ENCODE measurements around the gene LAMA5. TPM values are rescaled to one million over a fixed set of nuclear protein-coding genes. Genes with fewer than 3 reads are reported as not detected.

Gene LAMA5
- total RNA-seq, 1 donor from 2014 or later: 79.6 TPM

DNA sequence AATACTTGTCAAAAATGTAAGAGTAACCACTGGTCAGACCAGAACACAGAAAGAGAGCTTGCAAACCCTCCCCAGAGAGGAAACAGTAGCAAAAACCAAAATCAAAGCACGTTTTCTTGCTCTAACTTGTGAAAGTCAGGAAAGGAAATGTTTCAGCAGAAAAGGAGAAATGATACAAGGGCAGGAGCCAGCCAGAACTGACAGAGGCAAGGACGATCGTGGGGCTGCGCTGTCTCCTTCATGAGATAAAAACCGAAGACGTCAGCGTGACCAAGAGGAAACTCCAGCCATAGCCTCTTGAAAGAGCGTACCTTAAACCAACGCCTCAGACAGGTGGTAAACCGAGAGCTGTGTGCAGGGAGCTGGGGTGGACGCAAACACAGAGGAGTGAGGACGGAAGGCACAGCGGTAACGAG lies 27.5 kb downstream of the LAMA5 start:
- no peak for ATAC-seq (ENCODE audit: poor library complexity)
- DNase-seq: no peak
- intact Hi-C loops (cut with DNase I): no loop called here

DNA sequence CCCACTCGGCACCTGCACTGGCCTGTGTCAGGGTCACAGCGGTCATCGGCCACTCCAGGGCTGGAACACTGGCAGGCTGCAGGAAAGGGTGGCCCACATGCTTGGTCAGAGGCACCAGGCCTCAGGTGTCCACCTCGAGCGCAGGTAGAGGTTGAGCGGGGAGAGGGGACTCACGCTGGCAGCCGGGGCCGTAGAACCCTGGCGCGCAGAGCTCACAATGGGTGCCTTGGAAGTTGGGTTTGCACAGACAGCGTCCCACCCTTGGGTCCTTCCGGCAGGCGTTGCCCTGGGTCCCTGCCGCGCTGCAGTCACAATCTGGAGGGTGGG lies 28.9 kb downstream of the LAMA5 start:
- intact Hi-C loops (cut with DNase I): no loop called here
- DNase-seq (no peak), ATAC-seq (ENCODE audit: poor library complexity) (no peak)

DNA sequence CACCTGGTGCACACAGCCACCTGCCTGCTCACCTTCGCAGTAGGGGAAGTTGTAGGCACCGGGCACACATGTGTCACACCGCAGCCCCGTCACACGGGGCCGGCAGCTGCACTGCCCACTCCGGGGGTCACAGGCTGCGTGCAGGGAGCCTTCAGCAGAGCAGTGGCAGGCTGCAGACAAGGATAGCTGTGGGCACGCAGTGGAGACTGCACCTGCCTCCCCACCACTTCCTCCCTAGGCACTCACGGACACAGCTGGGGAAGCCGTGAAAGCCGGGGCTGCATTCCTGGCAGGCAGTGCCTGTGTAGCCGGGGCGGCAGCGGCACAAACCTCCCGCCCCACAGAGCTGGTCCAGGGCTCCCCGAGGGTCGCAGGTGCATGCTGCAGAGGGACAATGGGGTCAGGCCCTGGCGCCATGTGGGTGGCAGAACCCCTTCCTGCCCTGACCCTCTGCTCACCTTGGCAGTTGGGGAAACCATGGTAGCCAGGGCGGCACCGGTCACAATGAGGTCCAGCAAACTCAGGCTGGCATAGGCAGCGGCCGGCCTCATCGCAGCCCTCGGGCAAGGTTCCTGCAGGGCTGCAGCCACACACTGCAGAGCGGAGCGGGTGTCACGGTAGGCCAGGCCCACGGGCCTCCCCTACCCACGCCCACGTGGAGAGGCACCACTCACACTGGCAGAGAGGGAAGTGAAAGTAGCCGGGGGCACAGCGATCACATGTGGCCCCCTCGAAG lies 29.4 kb downstream of the LAMA5 start:
- intact Hi-C loops (cut with DNase I): no loop called here
- DNase-seq (no peak), ATAC-seq (ENCODE audit: poor library complexity) (no peak)

- ATAC-seq (ENCODE audit: poor library complexity): no peak
- intact Hi-C loops (cut with DNase I): no loop called here
- DNase-seq: no peak
Observed at GRCh38 chr20:62336775-62337557, 30.1 kb downstream of the LAMA5 start.

GRCh38 chr20:62336329-62336728 lies 30.8 kb downstream of the LAMA5 start:
- intact Hi-C loops (cut with DNase I): no loop called here
- no peak for DNase-seq
- ATAC-seq (ENCODE audit: poor library complexity): no peak

DNA sequence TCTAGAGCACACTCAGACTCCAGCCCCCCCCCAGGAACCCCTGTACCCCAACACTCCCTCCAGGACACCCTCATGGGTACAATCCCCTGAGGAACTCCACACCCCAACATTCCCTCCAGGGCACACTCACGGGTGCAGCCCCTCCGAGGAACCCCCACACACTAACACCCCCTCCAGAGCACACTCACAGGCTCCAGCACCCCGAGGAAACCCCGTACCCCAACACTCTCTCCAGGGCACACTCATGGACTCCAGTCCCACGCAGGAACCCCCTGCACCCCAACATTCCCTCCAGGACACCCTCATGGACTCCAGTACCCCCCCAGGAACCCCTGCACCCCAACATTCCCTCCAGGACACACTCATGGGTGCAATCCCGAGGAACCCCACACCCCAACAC lies 31.6 kb downstream of the LAMA5 start:
- ATAC-seq (ENCODE audit: poor library complexity) (no peak), DNase-seq (no peak)
- intact Hi-C loops (cut with DNase I): no loop called here

DNA sequence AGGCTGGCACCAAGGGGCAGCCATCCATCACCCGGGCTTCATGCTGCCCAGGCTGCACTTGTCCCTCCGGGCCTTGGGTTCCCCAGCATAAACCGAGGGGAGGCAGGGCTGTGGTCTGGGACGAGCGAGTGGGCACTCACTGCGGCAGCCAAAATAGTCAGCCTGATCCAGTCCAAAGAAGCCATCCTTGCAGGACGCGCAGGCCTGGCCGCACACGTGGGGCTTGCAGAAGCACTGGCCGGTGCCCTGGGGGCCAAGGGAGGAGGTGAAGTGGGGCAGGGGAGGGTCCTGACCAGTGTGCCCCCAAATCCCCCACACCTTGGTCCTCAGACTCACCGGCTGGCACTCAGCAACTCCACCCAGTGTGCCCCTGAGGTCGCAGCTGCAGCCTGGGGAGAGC lies 32.2 kb downstream of the LAMA5 start:
- DNase-seq: no peak
- ATAC-seq (ENCODE audit: poor library complexity): no peak
- intact Hi-C loops (cut with DNase I): no loop called here

DNA sequence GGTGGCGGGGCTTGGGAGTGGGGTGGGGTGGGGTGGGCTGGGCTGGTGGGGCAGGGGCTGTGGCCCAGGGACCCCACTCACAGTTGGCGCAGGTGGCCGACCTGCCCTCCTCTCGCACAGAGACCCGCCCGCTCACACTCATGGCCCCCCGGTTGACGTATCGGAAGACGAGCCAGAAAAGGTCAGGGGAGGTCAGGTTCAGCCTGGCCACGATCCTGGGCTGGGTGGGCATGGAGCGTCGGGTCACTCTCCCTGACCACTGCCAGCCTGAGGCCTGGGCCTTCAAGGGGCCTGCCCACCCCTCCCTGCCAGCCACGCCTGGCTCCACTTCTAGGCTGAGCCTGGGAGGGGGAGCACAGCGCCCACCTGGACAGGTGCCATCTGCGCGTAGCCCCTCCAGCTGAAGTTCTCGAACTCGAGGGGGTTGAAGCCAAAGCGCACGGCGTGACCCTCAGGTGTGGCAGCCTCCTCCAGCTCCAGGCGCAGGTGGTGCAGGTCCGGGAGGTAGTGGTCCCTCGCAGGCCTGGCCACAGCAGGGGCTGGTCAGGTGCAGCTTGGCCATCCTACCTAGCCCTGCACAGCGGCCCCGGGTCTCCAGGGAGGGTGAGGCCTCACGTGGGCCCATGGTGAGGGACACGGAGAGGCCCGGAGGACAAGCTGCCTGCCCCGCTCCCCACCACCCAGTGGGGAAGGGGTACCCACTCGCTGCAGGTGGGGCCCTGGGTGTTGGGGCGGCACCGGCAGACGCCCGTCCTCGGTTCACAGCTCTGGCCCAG lies 33.1 kb downstream of the LAMA5 start:
- no peak for DNase-seq
- no peak for ATAC-seq (ENCODE audit: poor library complexity)
- intact Hi-C loops (cut with DNase I): no loop called here

DNA sequence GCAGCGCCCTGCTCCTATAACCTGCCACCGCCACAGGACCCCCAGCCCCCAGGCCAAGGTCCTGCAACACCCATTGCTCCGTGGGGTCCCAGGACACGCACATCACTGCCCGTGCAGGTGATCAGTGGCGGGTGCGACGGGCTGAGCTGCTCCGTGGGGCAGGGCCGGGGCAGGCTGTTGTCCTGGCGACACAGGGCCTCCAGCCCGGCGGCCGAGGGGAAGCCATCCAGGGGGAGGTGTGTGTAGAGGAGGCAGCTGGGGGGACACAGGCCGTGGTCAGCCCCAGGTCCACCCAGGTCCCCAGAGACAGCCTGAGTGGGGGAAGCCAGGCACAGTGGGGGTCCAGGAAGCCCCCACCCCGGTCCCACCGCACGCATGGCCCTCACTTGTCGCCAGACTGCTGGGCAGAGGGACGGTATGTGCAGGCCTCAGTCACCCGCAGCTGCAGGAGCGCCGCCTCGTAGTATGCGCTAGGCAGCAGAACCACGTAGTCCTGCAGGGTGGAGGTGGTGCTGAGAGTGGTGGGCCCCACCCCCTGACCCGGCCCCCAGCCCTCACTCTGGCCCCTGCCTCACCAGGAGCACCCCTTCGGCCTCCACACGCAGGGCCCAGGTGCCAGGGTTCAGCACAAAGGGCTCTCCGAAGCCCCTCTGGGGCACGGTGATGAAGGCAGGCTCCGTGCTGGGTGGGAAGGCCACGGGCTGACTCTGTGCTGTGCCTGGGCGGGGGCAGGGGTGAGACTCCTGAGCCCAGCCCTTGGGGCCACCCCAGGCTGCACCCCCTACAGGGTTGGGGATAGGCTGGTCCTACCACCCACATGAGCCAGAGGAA lies 33.9 kb downstream of the LAMA5 start:
- intact Hi-C loops (cut with DNase I): no loop called here
- DNase-seq: no peak
- ATAC-seq (ENCODE audit: poor library complexity): no peak

GRCh38 chr20:62332421-62332820 lies 34.7 kb downstream of the LAMA5 start:
- ATAC-seq (ENCODE audit: poor library complexity): no peak
- no peak for DNase-seq
- intact Hi-C loops (cut with DNase I): no loop called here

- DNase-seq: peak; percentile 62
- ATAC-seq (ENCODE audit: poor library complexity): peak; percentile 80
- intact Hi-C loops (cut with DNase I): no loop called here
Observed at GRCh38 chr20:62331347-62331746, 35.8 kb downstream of the LAMA5 start.

DNA sequence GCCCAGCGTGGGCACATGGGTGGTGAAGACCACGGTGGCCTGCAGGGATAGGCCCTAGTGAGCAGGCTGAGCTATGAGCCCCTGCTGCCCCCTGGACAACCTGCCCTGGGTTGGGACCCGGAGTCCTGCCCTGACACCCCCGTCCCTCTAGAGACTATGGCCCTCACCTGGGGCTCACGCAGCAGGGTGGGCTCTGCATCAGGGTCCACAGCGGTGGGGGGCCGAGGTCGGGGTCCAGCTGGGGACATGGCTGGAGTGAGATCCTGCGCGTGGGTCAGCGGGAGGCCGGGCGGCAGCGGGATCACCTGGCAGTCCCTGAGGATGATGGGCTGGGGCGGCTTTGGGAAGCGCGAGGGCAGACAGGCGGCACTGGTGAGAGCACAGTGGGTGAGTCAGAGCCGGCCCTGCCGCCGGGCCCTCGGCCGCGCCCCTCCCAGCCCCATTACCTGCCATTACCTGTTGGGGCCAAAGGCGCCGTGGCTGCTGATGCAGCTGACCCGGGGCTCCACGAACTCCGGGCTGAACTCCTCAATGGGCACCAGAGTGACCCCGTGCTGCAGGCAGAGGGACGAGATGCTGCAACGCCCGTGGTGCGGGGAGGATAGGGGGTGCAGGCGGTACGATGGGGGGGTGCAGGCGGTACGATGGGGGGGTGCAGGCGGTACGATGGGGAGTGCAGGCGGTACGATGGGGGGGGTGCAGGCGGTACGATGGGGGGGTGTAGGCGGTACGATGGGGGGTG lies 36.4 kb downstream of the LAMA5 start:
- ATAC-seq (ENCODE audit: poor library complexity) (no peak), DNase-seq (no peak)
- intact Hi-C loops (cut with DNase I): no loop called here

- DNase-seq (no peak), ATAC-seq (ENCODE audit: poor library complexity) (no peak)
- intact Hi-C loops (cut with DNase I): no loop called here
Observed at GRCh38 chr20:62329389-62330377, 37.4 kb downstream of the LAMA5 start.

GRCh38 chr20:62328684-62329388 lies 38.3 kb downstream of the LAMA5 start:
- DNase-seq (no peak), ATAC-seq (ENCODE audit: poor library complexity) (no peak)
- intact Hi-C loops (cut with DNase I): no loop called here

DNA sequence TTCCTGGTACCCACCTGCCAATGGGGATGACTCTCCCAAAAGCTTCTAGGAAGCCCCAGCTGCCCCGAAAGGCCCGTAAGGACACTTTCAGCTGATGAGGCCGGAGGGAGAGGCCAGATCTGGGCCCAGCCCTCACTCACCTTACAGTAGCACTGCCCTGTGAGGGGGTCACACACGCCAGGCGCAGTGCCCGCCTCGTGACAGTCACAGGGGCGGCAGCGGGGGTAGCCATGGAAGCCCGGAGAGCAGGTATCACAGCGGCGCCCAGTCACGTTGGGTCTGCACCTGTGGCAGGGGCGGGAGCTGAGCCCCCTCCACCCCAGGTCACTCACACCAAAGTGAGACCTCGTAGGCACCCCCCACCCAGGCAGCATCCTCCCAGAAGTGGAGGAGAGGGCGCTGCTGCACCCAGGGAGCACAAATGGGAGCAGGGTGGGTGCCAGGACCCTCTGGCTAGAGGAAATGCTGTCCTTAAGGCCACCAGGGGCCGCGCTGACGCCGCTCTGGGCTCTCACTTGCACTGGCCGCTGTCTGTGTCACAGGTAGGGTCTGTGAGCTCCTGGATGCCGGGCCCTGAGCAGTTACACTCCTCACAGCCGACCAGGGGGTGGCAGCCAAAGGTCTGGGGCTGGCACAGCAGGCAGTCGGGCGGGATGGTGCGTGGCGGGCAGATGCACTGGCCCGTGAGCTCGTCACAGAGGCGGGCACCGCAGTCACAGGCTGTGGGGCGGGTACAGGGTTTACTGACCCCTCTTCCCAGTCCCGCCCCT lies 39.2 kb downstream of the LAMA5 start:
- intact Hi-C loops (cut with DNase I): no loop called here
- no peak for DNase-seq
- no peak for ATAC-seq (ENCODE audit: poor library complexity)

Measured in Right ventricle myocardium superior (tissue), 1 donor.